Hypothalamus (tissue), 51 donors: ENCODE data around the gene JMJD7.

Source experiments
- DNase-seq, 51 donors: peaks; one replicate each; lab custom pipeline; 2025; lab: John Stamatoyannopoulos, UW

Gene JMJD7

GRCh38 chr15:41798607-41799487, 29.0 kb upstream of the JMJD7 start:
- DNase-seq = no peak

DNA sequence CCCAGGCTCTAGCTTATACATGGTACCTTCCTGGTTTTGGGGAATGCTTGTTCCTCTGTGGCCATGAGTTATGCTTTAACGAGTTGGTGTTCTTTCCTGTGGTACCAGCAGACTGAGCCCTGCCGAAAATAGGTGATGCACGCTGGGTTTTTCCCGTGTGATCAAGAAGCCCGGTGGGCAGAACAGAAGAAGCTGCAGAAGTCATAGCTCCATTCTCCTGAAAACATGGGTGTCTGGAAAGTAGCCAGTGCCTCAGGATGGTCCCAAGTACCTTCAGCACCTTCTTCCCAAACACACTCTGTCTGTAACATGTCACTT, 28.4 kb upstream of the JMJD7 start:
- DNase-seq = no peak

DNA sequence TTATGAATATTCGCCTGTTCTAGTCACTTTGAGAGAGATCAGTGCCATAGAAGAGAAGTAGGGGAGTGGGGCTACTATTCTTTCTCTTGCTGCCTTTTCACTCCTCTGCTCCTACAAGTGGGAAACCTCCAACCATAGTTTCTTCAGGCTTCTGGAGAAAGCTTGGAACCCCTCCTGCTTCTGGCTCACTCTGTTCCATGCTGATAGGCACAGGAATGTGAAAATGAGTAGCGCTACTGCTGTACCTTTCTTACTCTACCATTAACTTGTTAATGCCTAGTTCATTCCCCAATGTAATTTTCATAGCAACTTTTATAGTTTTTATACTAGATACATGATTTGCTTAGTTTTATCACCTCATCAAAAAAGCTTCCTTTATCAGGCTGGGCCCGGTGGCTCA, 26.7 kb upstream of the JMJD7 start:
- no peak for DNase-seq

DNA sequence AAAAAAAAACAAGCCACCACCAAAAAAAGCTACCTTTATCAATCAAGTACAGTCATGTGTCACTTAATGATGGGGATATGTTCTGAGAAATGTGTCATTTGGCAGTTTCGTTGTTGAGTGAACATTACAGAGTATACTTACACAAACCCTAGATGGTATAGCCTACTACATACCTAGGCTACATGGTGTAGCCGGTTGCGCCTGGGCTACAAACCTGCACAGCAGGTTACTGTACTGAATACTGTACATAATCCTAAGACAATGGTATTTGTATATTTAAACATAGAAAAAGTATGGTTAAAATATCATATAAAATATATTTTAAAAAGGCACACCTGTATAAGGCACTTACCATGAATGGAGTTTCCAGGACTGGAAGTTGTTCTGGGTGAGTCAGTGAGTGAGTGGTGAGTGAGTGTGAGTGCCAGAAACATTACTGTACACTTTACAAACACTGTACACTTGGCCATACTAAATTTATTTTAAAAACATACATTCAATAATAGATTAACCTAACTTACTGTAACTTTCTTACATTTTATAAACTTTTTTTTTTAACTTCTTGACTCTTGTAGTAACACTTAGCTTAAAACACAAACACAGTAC, 25.9 kb upstream of the JMJD7 start:
- DNase-seq = no peak

- DNase-seq = no peak
Measured at GRCh38 chr15:41804361-41804760, 23.5 kb upstream of the JMJD7 start.

- peak in 1 of 51 donors; percentile 17 for DNase-seq
Measured at GRCh38 chr15:41804916-41805666, 22.8 kb upstream of the JMJD7 start.

GRCh38 chr15:41805711-41806110, 22.2 kb upstream of the JMJD7 start:
- no peak for DNase-seq

DNA sequence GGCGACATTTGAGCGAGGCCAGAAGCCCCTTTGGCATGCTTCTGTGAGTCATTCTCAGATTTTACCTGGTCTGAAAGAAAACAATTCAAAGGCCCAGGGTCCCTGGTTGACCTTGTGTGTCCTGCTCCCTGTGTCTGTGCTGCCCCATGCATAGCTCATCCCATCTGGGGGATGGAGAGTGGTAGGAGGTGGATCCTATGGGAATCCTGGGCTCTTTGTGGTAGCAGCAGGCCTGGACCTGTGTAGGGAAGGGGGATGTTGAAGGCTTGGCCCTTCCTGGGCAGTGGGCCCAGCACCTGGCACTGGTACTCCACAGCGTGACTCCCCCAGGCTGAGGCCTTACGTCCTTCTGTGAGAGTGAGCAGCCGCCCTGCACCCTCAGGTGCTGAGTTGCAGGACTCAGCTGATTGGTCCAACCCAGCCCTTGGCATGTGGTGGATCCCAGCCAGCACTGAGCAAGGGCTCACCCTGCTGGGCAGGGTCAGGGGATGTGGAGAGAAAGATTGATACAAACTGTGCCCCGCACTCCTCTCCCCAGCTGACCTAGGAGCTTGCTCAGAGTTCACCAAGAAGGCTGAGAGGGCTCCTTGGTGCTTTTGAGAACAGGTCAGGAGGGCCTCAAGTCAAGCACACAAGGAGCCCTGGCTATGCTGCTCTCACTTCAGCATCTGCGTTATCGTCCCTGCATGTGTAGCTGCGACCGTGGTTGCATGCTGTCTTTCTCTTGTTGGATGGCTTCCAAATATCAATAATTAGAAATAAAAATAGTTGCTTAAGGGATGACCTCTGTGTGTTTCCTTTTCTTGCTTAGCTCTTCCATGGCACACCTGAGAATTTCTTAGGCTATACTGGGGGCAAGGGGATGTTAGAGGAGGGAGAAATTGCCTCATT, 21.4 kb upstream of the JMJD7 start:
- no peak for DNase-seq

GRCh38 chr15:41809121-41809520, 18.8 kb upstream of the JMJD7 start:
- no peak for DNase-seq

DNA sequence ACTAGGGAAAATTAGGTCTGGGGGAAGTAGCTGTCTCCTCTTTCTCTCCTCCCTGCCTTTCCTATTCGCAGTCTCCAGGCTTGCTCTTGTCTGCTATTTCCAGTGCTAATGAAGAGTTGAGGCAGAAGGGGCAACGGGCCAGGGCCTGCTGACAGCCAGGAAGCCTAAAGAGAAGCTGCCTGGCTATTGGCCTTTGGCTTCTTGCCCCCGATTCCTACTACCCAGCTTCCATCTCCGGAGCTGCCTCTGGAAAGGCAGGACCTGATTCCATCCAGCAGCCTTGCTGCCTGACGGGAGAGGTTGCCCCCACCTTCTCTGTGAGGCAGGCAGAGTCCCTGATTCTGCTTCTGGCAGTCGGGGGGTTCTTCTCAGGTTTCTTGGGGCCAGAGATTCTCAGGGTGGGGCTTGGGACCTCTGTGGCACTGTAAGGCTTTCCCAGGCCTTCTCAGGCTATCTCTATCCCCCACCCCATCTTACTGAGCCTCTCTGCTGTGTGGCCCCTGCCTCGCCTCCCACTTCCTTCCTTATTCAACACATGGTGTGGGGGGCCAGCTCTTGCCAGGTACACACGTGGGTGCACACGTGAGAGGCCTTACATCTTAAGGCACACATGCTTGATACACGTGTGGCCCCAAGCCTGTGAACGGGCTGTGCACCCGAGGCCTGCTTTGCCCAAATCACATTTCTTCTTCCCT, 18.2 kb upstream of the JMJD7 start:
- peak in 3 of 51 donors; percentile 9 to 32 (median 21) for DNase-seq

GRCh38 chr15:41810651-41811431, 17.1 kb upstream of the JMJD7 start:
- DNase-seq = no peak

DNA sequence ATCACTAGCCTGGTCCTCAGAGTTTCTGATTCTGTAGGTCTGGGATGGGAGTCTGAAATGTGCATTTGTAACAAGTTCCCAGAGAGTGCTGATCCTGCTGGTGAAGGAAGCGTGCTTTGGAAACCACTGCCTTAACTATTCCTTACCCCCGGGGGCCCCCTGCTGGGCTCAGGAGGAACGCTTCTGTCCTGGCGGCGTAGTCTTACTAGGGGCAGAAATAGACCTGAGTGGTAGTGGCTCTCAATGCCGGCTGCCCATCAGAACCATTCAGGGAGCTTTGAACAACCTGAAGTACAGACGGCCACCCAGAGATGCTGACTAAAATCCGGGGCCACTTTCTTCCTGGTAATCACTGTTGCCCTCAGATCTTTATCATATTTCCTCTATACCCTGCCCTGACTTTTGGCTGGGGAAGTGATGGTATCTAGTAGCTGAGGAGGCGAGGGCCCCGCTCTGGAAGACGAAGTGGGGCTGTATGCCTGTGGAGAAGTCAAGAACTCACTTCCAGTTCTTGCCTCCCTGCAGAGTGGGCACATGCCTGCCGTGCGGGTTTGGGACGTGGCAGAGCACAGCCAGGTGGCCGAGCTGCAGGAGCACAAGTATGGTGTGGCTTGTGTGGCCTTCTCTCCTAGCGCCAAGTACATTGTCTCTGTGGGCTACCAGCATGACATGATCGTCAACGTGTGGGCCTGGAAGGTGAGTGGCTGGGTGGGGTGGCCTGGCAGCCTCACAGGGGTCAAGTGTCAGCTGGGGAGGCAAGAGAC, 16.3 kb upstream of the JMJD7 start:
- peak in 50 of 51 donors; percentile 12 to 88 (median 61) for DNase-seq

DNA sequence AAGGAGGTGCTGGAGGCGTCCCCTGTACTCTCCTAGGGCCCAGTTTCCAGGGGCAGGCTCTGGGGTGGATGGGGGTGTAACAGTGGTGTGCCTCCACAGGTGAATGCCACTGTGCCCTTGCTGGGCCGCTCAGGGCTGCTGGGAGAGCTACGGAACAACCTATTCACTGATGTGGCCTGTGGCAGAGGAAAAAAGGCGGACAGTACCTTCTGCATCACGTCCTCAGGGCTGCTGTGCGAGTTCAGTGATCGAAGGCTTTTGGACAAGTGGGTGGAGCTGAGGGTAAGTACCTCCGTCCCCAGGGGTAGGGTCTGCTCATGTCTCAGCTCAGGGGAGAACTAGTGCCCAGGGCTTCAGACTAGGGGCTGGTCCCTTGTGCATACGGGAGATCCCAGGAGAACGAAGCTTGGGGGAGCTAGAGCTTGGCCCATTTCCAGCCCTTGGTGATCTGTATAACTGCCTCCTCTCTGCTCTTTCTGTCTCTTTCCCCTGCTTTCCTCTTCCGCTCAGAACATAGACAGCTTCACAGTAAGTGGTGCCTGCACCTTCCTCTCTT, 15.0 kb upstream of the JMJD7 start:
- no peak for DNase-seq

- no peak for DNase-seq
Measured at GRCh38 chr15:41813426-41813825, 14.5 kb upstream of the JMJD7 start.

DNA sequence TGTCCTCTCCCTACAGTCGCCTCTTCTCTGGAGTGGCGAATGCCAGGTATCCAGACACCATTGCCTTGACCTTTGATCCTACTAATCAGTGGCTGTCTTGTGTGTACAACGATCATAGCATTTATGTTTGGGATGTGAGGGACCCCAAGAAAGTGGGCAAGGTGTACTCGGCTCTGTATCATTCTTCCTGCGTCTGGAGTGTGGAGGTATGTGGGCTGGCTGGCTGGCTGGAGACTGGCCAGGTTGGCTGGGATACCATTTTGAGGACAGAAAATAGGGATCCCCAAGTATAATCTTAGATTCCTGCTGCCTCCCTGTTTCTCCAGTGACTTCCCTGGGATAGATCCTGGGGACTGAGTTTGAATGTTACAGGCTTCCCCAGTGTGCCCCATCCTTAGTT, 13.4 kb upstream of the JMJD7 start:
- no peak for DNase-seq

GRCh38 chr15:41816788-41817187, 11.1 kb upstream of the JMJD7 start:
- DNase-seq = no peak

- no peak for DNase-seq
Measured at GRCh38 chr15:41817327-41817726, 10.6 kb upstream of the JMJD7 start.

DNA sequence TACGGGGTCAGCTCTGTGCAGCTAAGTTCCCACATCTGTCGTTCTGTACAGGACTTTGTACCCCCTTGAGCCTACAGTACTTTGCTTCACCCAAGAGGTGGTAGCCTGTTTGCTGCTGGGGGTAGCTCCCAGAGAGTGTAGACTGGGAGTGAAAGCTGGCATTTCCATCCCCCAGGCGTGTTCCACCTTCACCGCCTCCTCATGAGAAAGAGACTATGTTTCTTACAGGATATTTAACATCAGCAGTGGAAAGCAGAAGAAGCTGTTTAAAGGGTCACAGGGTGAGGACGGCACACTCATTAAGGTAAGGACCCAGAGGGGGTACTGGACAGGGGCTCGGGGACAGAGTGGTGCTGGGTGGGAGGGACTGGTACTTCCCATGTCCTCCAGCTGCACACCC, 10.1 kb upstream of the JMJD7 start:
- DNase-seq = no peak
